NCI-H2081 treated with DMSO at 0.1 percent for 48 hours (cell line): ENCODE results near the gene OPRM1.

ENCODE experiments used
- DNase-seq: peaks from one replicate; lab custom pipeline; 2025; lab: John Stamatoyannopoulos, UW

Gene OPRM1

GRCh38 chr6:154080461-154081189 lies 41.6 kb downstream of the OPRM1 start:
- no peak for DNase-seq

GRCh38 chr6:154086510-154086909 lies 47.5 kb downstream of the OPRM1 start:
- DNase-seq, result no peak

DNA sequence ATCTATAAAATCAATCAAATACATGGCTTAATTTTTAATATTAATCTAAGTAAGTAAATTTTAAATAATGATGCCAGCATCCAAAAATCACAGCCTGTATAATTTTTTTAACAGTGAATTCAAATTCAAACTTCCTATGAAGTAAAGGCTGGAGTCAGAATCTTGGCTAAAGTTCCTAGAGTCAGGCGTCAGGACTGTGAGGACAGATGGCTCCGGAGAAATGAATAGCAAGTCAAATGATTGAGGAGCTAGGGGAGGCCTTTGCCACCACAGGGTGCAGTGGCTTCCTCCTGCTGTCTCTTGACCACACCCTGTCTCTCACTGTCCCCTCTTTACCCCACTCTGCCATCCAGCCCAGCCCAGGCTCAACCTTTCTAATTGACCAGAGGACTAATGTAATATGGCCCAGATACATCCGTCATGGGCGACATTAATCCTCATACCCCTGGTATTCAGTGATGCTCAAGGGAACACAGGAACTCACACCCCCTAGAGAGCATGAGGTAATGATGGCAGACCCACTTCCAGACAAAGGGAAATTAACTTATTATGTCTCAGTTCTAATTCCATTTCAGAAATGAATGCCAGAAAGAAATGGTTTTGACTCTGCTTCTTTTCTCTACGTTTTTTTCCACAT lies 53.4 kb downstream of the OPRM1 start:
- DNase-seq, result no peak

DNA sequence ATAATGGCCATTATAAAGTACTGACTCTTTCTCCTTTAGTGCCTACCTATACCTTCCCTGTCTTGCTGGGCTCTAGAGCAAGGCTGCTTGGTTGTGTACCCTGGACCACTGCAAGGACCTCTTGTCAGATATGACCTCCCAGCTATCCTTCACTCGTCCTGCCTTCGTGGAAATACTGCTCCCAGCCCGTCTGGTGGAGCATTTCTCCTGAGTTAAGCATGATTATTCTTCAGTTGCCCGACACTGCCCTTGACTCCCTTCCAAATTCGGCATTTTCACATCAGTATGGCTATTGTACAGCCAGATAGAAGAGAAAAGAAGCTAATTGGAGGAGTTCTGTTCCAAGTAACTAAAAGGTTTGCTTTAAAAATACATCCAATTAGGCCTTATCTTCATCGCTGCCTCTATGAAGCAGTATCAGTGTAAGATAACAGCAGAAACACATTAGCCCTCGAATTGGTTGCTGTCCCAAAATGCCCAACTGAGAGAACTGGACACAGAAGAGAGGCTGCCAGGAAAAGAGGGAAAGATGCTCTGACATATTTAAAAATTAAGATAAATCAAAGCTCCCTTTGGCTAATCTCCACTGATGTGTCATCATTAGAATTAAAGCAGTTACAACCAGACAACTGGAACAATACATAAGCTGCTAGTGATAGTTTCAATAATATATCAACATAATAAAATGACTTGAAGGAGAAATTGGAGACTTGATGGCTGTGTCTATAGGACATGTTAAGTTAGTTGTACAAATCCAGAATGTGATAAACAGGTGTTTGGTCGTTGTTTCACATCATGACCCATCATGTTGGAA lies 54.4 kb downstream of the OPRM1 start:
- no peak for DNase-seq

DNA sequence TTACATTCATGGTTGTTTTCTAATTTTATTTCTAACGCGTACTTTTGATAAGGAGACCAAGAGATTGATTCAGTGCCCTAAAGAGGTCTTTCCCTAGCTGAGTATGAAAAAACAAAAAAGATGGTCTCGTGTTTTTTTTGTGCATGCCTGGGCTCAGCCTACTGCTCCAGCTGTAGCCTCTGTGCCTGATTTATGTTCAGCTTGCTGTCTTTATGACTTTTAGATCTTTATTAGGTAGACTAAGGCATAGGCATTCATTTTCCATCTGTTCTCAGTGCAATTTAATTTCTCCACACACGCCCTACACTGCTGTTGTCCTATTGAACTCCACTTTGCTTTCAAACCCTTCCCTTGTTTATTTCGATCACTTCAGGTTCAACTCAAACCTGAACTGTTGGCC lies 56.5 kb downstream of the OPRM1 start:
- no peak for DNase-seq

GRCh38 chr6:154096316-154096715 lies 57.3 kb downstream of the OPRM1 start:
- no peak for DNase-seq

GRCh38 chr6:154096834-154097233 lies 57.8 kb downstream of the OPRM1 start:
- DNase-seq, result no peak

- no peak for DNase-seq
Observed at GRCh38 chr6:154099211-154099610, 60.2 kb downstream of the OPRM1 start.

GRCh38 chr6:154106251-154106650 lies 67.2 kb downstream of the OPRM1 start:
- no peak for DNase-seq

GRCh38 chr6:154111025-154111424 lies 72.0 kb downstream of the OPRM1 start:
- no peak for DNase-seq

DNA sequence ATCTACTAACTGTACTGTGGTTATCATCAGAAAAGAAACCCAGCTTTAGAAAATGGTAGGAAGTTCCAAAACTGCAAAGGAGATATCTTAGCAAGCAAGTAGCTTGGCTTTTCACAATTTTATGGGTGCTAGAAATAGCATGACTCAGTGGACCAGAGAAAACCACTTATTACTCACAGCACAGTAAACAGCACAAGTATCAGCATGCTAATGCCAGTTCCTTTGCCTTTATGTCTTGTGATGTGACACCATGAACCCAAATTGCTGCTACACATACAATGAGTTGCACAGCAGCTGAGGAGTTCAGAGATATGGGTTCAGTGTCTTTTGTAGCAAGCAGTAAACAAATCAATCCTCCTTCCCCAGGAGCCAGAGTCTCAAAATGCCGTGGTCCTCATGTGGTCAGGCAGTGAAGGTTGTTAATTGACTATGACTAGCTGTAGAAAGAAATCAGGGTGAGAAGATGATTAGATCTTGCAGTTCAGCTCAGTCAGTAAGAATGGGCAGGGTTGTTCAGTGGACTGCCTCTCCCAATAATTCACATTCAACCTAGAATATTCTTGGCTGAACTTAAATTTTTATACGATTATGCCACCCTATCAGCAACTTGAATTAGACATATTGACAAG lies 73.3 kb downstream of the OPRM1 start:
- DNase-seq, result no peak

DNA sequence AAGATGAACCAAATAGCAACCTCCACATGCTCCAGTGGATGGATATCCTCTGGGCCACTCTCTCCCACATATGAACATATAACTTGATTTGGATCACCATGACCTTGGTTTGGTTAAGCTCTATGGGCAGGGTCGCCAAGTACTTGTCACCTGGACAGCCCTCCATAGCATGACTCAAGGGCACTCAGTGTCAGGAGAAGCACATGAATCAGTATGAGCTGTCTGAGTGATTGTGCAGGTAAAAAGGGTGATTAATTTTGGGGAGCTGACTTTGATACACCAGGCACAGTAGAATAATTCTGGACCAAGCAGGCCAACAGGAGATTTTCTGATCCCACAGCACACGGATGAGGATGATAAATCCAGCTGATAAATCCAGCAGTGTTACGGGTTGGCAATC lies 74.4 kb downstream of the OPRM1 start:
- no peak for DNase-seq

- DNase-seq, result no peak
Observed at GRCh38 chr6:154117485-154117884, 78.4 kb downstream of the OPRM1 start.

DNA sequence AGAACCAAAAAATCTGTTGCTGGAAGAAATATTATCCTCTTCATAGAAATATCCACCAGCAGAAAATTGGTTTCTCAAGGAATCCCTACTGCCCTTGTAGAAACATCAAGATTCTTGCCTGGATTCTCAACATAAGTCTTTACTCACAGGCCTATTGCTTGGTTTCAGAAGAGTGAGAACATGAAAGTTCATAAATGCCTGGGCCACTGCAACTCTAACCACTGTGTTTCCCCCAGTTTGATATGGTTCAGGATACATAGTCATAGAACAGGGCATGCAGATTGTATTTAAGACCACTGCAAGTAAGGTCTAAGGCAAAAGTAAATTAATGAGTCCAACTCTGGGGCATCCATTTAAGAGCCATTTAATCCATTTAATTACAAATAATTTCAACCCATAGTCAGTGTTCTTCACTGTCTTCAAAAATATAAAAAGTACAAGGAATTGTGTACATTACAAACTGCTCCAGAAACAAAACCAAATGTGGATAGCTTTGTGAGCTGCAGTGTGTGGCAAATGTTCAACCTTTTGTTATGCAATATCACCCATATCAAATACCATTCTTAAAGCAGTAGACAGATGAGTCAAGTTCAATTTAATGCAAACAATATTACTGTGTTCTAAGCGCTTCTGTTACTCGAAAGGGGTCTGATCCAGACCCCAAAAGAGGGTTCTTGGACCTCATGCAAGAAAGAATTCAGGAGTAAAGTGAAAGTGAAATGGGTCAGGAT lies 83.3 kb downstream of the OPRM1 start:
- no peak for DNase-seq

GRCh38 chr6:154123155-154123956 lies 84.3 kb downstream of the OPRM1 start:
- no peak for DNase-seq

GRCh38 chr6:154125421-154125820 lies 86.4 kb downstream of the OPRM1 start:
- no peak for DNase-seq

DNA sequence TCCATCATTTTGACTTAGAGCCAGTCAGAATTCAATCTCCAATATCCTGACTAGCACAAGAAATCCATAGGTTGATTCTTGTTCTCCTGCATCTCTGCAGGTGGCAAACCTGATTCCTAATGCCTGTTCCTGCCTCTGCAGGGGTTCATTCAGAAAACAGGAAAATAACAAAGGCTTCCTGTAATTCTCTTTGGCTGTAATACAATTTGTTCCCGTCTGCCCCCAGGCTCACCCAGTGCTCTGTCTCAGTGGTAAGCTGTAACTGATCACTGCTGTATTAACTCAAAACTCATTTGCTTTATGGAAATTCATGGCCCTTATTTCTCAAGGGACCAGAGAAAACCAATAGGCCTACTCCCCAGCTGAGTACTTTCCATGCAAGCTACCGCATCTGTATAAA lies 88.6 kb downstream of the OPRM1 start:
- peak; percentile 48 for DNase-seq

DNA sequence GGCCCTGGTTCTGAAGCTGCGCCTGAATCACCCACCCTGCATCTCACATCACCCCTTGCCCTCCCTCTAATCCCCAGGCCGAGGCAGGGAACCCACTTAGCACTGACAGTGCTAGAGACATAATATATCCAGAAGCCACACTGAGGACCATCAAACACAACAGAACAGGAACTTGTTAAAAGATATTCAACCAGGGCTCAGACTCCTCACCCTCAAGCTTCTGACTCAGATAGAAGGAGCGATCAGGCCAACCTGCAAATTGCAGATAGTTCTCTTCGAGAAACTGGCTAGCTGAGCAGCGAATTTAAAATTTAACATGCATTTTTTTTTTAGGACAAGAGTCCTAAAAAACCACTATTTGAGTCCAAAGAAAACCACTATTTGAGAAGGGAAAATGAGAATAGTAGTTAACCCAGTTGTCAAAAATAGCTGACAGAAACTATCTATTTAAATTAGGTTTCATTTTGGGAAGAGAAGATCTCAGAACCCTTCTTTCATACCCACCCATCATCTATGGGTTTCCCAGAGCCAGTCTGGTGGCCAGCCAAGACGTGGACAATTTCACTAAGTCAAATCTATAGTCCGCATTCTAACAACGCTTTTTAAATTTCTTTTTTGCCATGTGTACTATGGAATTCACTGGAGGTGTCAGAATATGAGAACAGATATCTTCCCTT lies 95.6 kb downstream of the OPRM1 start:
- DNase-seq, result no peak

GRCh38 chr6:154138793-154139192 lies 99.8 kb downstream of the OPRM1 start:
- no peak for DNase-seq

DNA sequence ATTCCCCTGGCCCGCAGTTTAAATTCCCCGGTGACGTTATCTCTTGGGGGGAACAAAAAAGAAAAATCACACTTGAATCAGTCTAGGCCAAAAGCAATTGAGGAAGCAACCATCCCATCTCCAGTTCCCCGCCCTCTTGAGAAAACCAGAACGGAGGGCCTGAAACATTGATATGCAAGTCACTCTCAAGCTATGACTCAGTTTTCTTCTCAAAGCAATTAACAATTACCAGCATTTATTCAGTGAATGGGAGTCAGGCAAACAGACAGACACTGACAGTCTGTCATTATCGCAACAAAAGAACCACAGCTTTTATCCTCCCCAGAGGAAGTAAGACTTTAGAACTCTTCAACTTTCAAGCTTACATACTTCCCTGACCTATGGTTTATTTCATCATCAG lies 100.9 kb downstream of the OPRM1 start:
- no peak for DNase-seq
